Ammon's horn (tissue), 1 donor: ENCODE data around the gene PARD3.

Experiments
- DNase-seq: peaks from one replicate; pipeline ENCODE4 v3.0.0-alpha.2; 2016; ENCODE audit warnings: low spot score

The PARD3 gene

GRCh38 chr10:34618611-34619010, 196.5 kb downstream of the PARD3 start:
- DNase-seq = no peak

- no peak for DNase-seq
Observed at GRCh38 chr10:34615770-34616169, 199.3 kb downstream of the PARD3 start.

GRCh38 chr10:34613491-34613890, 201.6 kb downstream of the PARD3 start:
- DNase-seq = no peak

GRCh38 chr10:34612938-34613337, 202.2 kb downstream of the PARD3 start:
- DNase-seq = no peak

- no peak for DNase-seq
Observed at GRCh38 chr10:34612446-34612845, 202.7 kb downstream of the PARD3 start.

- DNase-seq = no peak
Observed at GRCh38 chr10:34609287-34609940, 205.7 kb downstream of the PARD3 start.

- no peak for DNase-seq
Observed at GRCh38 chr10:34607894-34608293, 207.2 kb downstream of the PARD3 start.

GRCh38 chr10:34606890-34607289, 208.2 kb downstream of the PARD3 start:
- no peak for DNase-seq

GRCh38 chr10:34602478-34602877, 212.6 kb downstream of the PARD3 start:
- no peak for DNase-seq

- no peak for DNase-seq
Observed at GRCh38 chr10:34601691-34602090, 213.4 kb downstream of the PARD3 start.

- no peak for DNase-seq
Observed at GRCh38 chr10:34599026-34599795, 215.9 kb downstream of the PARD3 start.

GRCh38 chr10:34596351-34596750, 218.7 kb downstream of the PARD3 start:
- DNase-seq = no peak

- DNase-seq = no peak
Observed at GRCh38 chr10:34593930-34594329, 221.2 kb downstream of the PARD3 start.

GRCh38 chr10:34593374-34593890, 221.7 kb downstream of the PARD3 start:
- no peak for DNase-seq

GRCh38 chr10:34590793-34591192, 224.3 kb downstream of the PARD3 start:
- DNase-seq = no peak

- DNase-seq = no peak
Observed at GRCh38 chr10:34589275-34589674, 225.8 kb downstream of the PARD3 start.

GRCh38 chr10:34587680-34588019, 227.4 kb downstream of the PARD3 start:
- DNase-seq = no peak

GRCh38 chr10:34587002-34587679, 228.0 kb downstream of the PARD3 start:
- DNase-seq = no peak

GRCh38 chr10:34585422-34586112, 229.5 kb downstream of the PARD3 start:
- no peak for DNase-seq

- DNase-seq = no peak
Observed at GRCh38 chr10:34584164-34584563, 230.9 kb downstream of the PARD3 start.

GRCh38 chr10:34581801-34582532, 233.1 kb downstream of the PARD3 start:
- DNase-seq = no peak

- DNase-seq = no peak
Observed at GRCh38 chr10:34580643-34581042, 234.5 kb downstream of the PARD3 start.
